A549 (cell line): ENCODE measurements around the gene SLC6A6.

ENCODE experiments used
- ESRRA ChIP-seq: fragments of 150-350 bp; IDR thresholded peaks from 2 replicates; pipeline ENCODE4 v1.6.1; 2014; ENCODE audit warnings: mild to moderate bottlenecking, low read length, borderline replicate concordance
- FOSL2 ChIP-seq, 2 experiments: fragments of 450-650 bp in 1 of 2; fragments of >200 bp in 1 of 2; sonication (Bioruptor Twin) in 1 of 2; formaldehyde crosslinking; IDR thresholded peaks; 2 replicates each; pipeline versions ENCODE4 v1.5.0 to v1.6.1; 2016 to 2020; ENCODE audit warnings: mild to moderate bottlenecking in 1 of 2, moderate library complexity in 1 of 2
- MAX ChIP-seq: IDR thresholded peaks from 2 replicates; pipeline ENCODE4 v1.6.1; 2012
- POLR2A ChIP-seq: IDR thresholded peaks from 2 replicates; pipeline ENCODE4 v1.6.1; 2012; ENCODE audit warnings: mild to moderate bottlenecking, low read length
- TF ChIP-seq, protein P1 (sequence below): fragments of >200 bp; sonication (Bioruptor Twin); formaldehyde crosslinking; IDR thresholded peaks from 3 replicates; pipeline ENCODE4 v1.5.1; 2016

GRCh38 chr3:14450506-14450905 lies 48.1 kb downstream of the SLC6A6 start:
- TF ChIP-seq, protein P1, sequence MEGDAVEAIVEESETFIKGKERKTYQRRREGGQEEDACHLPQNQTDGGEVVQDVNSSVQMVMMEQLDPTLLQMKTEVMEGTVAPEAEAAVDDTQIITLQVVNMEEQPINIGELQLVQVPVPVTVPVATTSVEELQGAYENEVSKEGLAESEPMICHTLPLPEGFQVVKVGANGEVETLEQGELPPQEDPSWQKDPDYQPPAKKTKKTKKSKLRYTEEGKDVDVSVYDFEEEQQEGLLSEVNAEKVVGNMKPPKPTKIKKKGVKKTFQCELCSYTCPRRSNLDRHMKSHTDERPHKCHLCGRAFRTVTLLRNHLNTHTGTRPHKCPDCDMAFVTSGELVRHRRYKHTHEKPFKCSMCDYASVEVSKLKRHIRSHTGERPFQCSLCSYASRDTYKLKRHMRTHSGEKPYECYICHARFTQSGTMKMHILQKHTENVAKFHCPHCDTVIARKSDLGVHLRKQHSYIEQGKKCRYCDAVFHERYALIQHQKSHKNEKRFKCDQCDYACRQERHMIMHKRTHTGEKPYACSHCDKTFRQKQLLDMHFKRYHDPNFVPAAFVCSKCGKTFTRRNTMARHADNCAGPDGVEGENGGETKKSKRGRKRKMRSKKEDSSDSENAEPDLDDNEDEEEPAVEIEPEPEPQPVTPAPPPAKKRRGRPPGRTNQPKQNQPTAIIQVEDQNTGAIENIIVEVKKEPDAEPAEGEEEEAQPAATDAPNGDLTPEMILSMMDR: no peak
- no peak for TF ChIP-seq ESRRA
- TF ChIP-seq FOSL2 (IDR thresholded peaks at IDR 0.05): no peak
- TF ChIP-seq FOSL2 (CRISPR knock-in tag; IDR thresholded peaks at IDR 0.05): no peak
- no peak for TF ChIP-seq MAX
- TF ChIP-seq POLR2A: no peak
